HG03520 (cell line): Measurements from ENCODE around the gene CIC.
"Not testable (repeated sequence)": the region's sequence is repeated elsewhere in the genome, so short reads cannot be mapped to it uniquely, and the experiment has no call there.

ENCODE experiments used
- ATAC-seq: cut with Tn5 transposase; IDR thresholded peaks from one replicate; pipeline ENCODE4 v1.9.1; 2021; ENCODE audit warnings: mild to moderate bottlenecking, moderate library complexity; ENCODE audit not compliant: unreplicated experiment

The CIC gene

GRCh38 chr19:42328106-42328505, 59.1 kb downstream of the CIC start:
- no peak for ATAC-seq

- no peak for ATAC-seq
Measured at GRCh38 chr19:42328854-42329253, 59.8 kb downstream of the CIC start.

- ATAC-seq = no peak
Measured at GRCh38 chr19:42330241-42330711, 61.2 kb downstream of the CIC start.

GRCh38 chr19:42331333-42331732, 62.3 kb downstream of the CIC start:
- not testable (repeated sequence) for ATAC-seq

- no peak for ATAC-seq
Measured at GRCh38 chr19:42332059-42332458, 63.0 kb downstream of the CIC start.

- ATAC-seq = no peak
Measured at GRCh38 chr19:42333018-42333417, 64.0 kb downstream of the CIC start.

GRCh38 chr19:42333975-42334696, 65.1 kb downstream of the CIC start:
- no peak for ATAC-seq

- no peak for ATAC-seq
Measured at GRCh38 chr19:42334697-42335373, 65.8 kb downstream of the CIC start.

GRCh38 chr19:42335374-42335936, 66.4 kb downstream of the CIC start:
- ATAC-seq = no peak

GRCh38 chr19:42335971-42336370, 66.9 kb downstream of the CIC start:
- ATAC-seq = no peak

- ATAC-seq = not testable (repeated sequence)
Measured at GRCh38 chr19:42339126-42339860, 70.2 kb downstream of the CIC start.

- not testable (repeated sequence) for ATAC-seq
Measured at GRCh38 chr19:42339922-42340321, 70.9 kb downstream of the CIC start.

GRCh38 chr19:42343344-42344110, 74.5 kb downstream of the CIC start:
- ATAC-seq = no peak

- no peak for ATAC-seq
Measured at GRCh38 chr19:42344336-42344893, 75.4 kb downstream of the CIC start.
